HS-5 (cell line): Measurements from ENCODE around the gene GALNT5.
"Not testable (repeated sequence)": the region's sequence is repeated elsewhere in the genome, so short reads cannot be mapped to it uniquely, and the experiment has no call there.

Experiments used
- DNase-seq: peaks from one replicate; pipeline ENCODE4 v3.0.0-alpha.2; 2012; ENCODE audit warnings: low read depth

Gene GALNT5

GRCh38 chr2:157257312-157258252, at the start of gene GALNT5:
TSS of gene GALNT5 (plus strand) at chr2:157257705. CDS start at chr2:157258083, 378 bp downstream.
- DNase-seq: no peak

GRCh38 chr2:157216286-157216965, 41.1 kb upstream of the GALNT5 start:
- DNase-seq: no peak

- no peak for DNase-seq
These were observed 40.1 kb upstream of the GALNT5 start for GRCh38 chr2:157217409-157217808.

- DNase-seq: no peak
These were observed 38.6 kb upstream of the GALNT5 start for GRCh38 chr2:157218911-157219310.

GRCh38 chr2:157220502-157220901, 37.0 kb upstream of the GALNT5 start:
- DNase-seq: no peak

- DNase-seq: no peak
These were observed 36.0 kb upstream of the GALNT5 start for GRCh38 chr2:157221394-157221988.

GRCh38 chr2:157223624-157224205, 33.8 kb upstream of the GALNT5 start:
- no peak for DNase-seq

- DNase-seq: not testable (repeated sequence)
These were observed 33.1 kb upstream of the GALNT5 start for GRCh38 chr2:157224448-157224847.

GRCh38 chr2:157227592-157227991, 29.9 kb upstream of the GALNT5 start:
- no peak for DNase-seq

- no peak for DNase-seq
These were observed 28.6 kb upstream of the GALNT5 start for GRCh38 chr2:157228946-157229345.

GRCh38 chr2:157229572-157229971, 27.9 kb upstream of the GALNT5 start:
- peak; percentile 57 for DNase-seq

- no peak for DNase-seq
These were observed 26.0 kb upstream of the GALNT5 start for GRCh38 chr2:157231476-157231875.

- DNase-seq: no peak
These were observed 24.0 kb upstream of the GALNT5 start for GRCh38 chr2:157233506-157233905.

- DNase-seq: no peak
These were observed 21.1 kb upstream of the GALNT5 start for GRCh38 chr2:157236404-157236803.

- no peak for DNase-seq
These were observed 19.2 kb upstream of the GALNT5 start for GRCh38 chr2:157238296-157238695.

GRCh38 chr2:157244691-157245090, 12.8 kb upstream of the GALNT5 start:
- no peak for DNase-seq

GRCh38 chr2:157245144-157245840, 12.2 kb upstream of the GALNT5 start:
- DNase-seq: no peak

- DNase-seq: peak; percentile 85
These were observed 11.4 kb upstream of the GALNT5 start for GRCh38 chr2:157245846-157246764.

- no peak for DNase-seq
These were observed 10.6 kb upstream of the GALNT5 start for GRCh38 chr2:157246765-157247407.

GRCh38 chr2:157250836-157251235, 6.7 kb upstream of the GALNT5 start:
- no peak for DNase-seq
